Sigmoid colon (tissue), 7 donors: ENCODE data around the gene SERPINF2. TPM values are rescaled to one million over a fixed set of nuclear protein-coding genes. Genes with fewer than 3 reads are reported as not detected.

Source experiments
- DNase-seq: peaks from one replicate; pipeline ENCODE4 v3.0.0-alpha.2; 2019
- H3K27ac ChIP-seq, 4 donors: fragments of 200-600 bp; sonication (generic); one replicate each; pipeline ENCODE4 v1.5.1; 2016 to 2019; ENCODE audit warnings: mild to moderate bottlenecking in 1 of 4
- H3K27me3 ChIP-seq, 3 donors: fragments of 200-600 bp; sonication (generic); one replicate each; pipeline ENCODE4 v1.5.1; 2019; ENCODE audit warnings: mild to moderate bottlenecking in 1 of 3
- H3K36me3 ChIP-seq, 4 donors: fragments of 200-600 bp; sonication (generic); one replicate each; pipeline ENCODE4 v1.5.1; 2016 to 2019
- H3K4me1 ChIP-seq, 4 donors: fragments of 200-600 bp; sonication (generic); one replicate each; pipeline ENCODE4 v1.5.1; 2017 to 2019
- H3K4me3 ChIP-seq, 4 donors: fragments of 200-600 bp; sonication (generic); one replicate each; pipeline ENCODE4 v1.5.1; 2017 to 2019; ENCODE audit warnings: mild to moderate bottlenecking in 2 of 4, moderate library complexity in 1 of 4
- H3K9me3 ChIP-seq, 4 donors: fragments of 200-600 bp in 3 of 4; sonication (generic) in 3 of 4; one replicate each; pipeline versions ENCODE4 v1.5.1 to v1.6.1; 2013 to 2019
- CTCF ChIP-seq, 4 experiments: fragments of 450-650 bp in 3 of 4; fragments of 200-600 bp in 1 of 4; IDR thresholded peaks; one replicate each; pipeline ENCODE4 v1.5.1; 2016 to 2019; ENCODE audit warnings: antibody characterized with exemption in 4 of 4, mild to moderate bottlenecking in 3 of 4, moderate library complexity in 2 of 4
- EP300 ChIP-seq, 4 donors: sonication (generic); formaldehyde crosslinking; IDR thresholded peaks; one replicate each; pipeline ENCODE4 v1.6.1; 2017; ENCODE audit warnings: antibody characterized with exemption in 4 of 4
- POLR2A ChIP-seq, 2 donors: fragments of 450-650 bp; IDR thresholded peaks; one replicate each; pipeline ENCODE4 v1.6.1; 2016; ENCODE audit warnings: antibody characterized with exemption in 2 of 2, mild to moderate bottlenecking in 2 of 2, moderate library complexity in 2 of 2
- POLR2AphosphoS5 ChIP-seq, 4 donors: sonication (generic); formaldehyde crosslinking; IDR thresholded peaks; one replicate each; pipeline ENCODE4 v1.6.1; 2017; ENCODE audit warnings: antibody characterized with exemption in 4 of 4
- WGBS, 2 donors: extraction: QIAGEN DNeasy Blood & Tissue Kit; methylation state at CpG; one replicate each; pipeline ENCODE4 v1.1.7; 2013; 5-methylcytosine and 5-hydroxymethylcytosine counted together
- intact Hi-C: fragments of 100-400 bp; cut with DNase I; formaldehyde crosslinking; loops from one replicate; pipeline ENCODE4 v1.15.1; 2023
- polyA plus RNA-seq, 3 donors: library from polyadenylated mRNA; stranded (reverse); fragments of 200-250 nt; gene quantifications; one replicate each; pipeline ENCODE4 v1.2.3, GENCODE V29; 2013
- total RNA-seq, 4 donors: library from RNA; depleted of rRNA; stranded (reverse); fragments of >200 nt; gene quantifications; one replicate each; pipeline ENCODE4 v1.1.0, GENCODE V29; 2016
- donor health status: healthy with polysubstance abuse.
- donor health status: Bipolar disorder and iron deficiency.
- donor health status: healthy.

The SERPINF2 gene
- total and polyA plus RNA-seq, 7 donors: 0.69 to 12.9 (median 3.8) TPM

- Histone ChIP-seq H3K27me3 (no peaks in the 10 kb centered on the region), H3K36me3 (no peaks in the 10 kb centered on the region), H3K27ac (peak overlapping the region; percentile 80 to 94 (median 91)), H3K4me1 (peaks cover 0 to 48% (median 43%) of the 10 kb centered on the region in 4 donors), H3K9me3 (no peaks in the 10 kb centered on the region), H3K4me3 (no peak overlapping the region)
- no peak for TF ChIP-seq POLR2A (IDR thresholded peaks at IDR 0.05)
- peak; percentile 49 to 84 (median 76) for TF ChIP-seq POLR2AphosphoS5 (IDR thresholded peaks at IDR 0.05)
- TF ChIP-seq EP300 (IDR thresholded peaks at IDR 0.05): no peak
- TF ChIP-seq CTCF (IDR thresholded peaks at IDR 0.05): no peak
- 67 to 75% methylated on average over 16 of the region's 16 CpGs for WGBS, 2 donors
- intact Hi-C loops: loop anchor here (2.0 to 10.0 kb wide), 3 partner anchors 71 to 213 kb away; partner anchors contain the start of gene RILP
- peak; percentile 94 for DNase-seq
Measured at GRCh38 chr17:1787301-1787902, 44.7 kb downstream of the SERPINF2 start.

- TF ChIP-seq EP300 (IDR thresholded peaks at IDR 0.05) (no peak), POLR2AphosphoS5 (IDR thresholded peaks at IDR 0.05) (no peak), POLR2A (IDR thresholded peaks at IDR 0.05) (no peak), CTCF (IDR thresholded peaks at IDR 0.05) (no peak)
- DNase-seq: no peak
- Histone ChIP-seq H3K4me3 (no peak overlapping the region), H3K27me3 (no peaks in the 10 kb centered on the region), H3K36me3 (no peaks in the 10 kb centered on the region), H3K9me3 (no peaks in the 10 kb centered on the region), H3K4me1 (peaks cover 0 to 26% (median 23%) of the 10 kb centered on the region in 4 donors), H3K27ac (peak overlapping the region in 1 of 4 donors; percentile 21)
- intact Hi-C loops: loop anchor here (10.0 kb wide), 1 partner anchor 215 kb away; no protein-coding TSS in a partner anchor
- 82 to 86% methylated on average over 5 of the region's 5 CpGs for WGBS, 2 donors
Measured at GRCh38 chr17:1789936-1790335, 47.3 kb downstream of the SERPINF2 start.

- H3K36me3 ChIP-seq: no peaks in the 10 kb centered on the region
Measured at GRCh38 chr17:1792495-1793446, 50.1 kb downstream of the SERPINF2 start.

GRCh38 chr17:1793447-1793806 is 50.8 kb downstream of the SERPINF2 start:
- intact Hi-C loops: no loop called here
- 55 to 85% methylated on average over 1 of the region's 1 CpG for WGBS, 2 donors
- Histone ChIP-seq H3K9me3 (no peaks in the 10 kb centered on the region), H3K36me3 (no peaks in the 10 kb centered on the region), H3K4me1 (peaks cover 0 to 25% (median 21%) of the 10 kb centered on the region in 4 donors), H3K4me3 (no peak overlapping the region), H3K27ac (no peak overlapping the region), H3K27me3 (no peaks in the 10 kb centered on the region)
- DNase-seq: peak; percentile 17
- TF ChIP-seq POLR2AphosphoS5 (IDR thresholded peaks at IDR 0.05) (no peak), EP300 (IDR thresholded peaks at IDR 0.05) (no peak), CTCF (IDR thresholded peaks at IDR 0.05) (no peak), POLR2A (IDR thresholded peaks at IDR 0.05) (no peak)

More at GRCh38 chr17:1792495-1793446, 50.1 kb downstream of the SERPINF2 start:
- H3K4me3 ChIP-seq: no peak overlapping the region
- H3K27ac ChIP-seq: no peak overlapping the region
- intact Hi-C loops: no loop called here
- peaks cover 0 to 28% (median 25%) of the 10 kb centered on the region in 4 donors for H3K4me1 ChIP-seq
- H3K27me3 ChIP-seq: no peaks in the 10 kb centered on the region
- 91 to 92% methylated on average over 23 of the region's 23 CpGs for WGBS, 2 donors
- DNase-seq: no peak
- no peaks in the 10 kb centered on the region for H3K9me3 ChIP-seq
- no peak for TF ChIP-seq POLR2AphosphoS5 (IDR thresholded peaks at IDR 0.05)
- no peak for TF ChIP-seq EP300 (IDR thresholded peaks at IDR 0.05)
- no peak for TF ChIP-seq POLR2A (IDR thresholded peaks at IDR 0.05)
- TF ChIP-seq CTCF (IDR thresholded peaks at IDR 0.05): no peak
